ENCODE measurements around the gene MAEA. TPM values are rescaled to one million over a fixed set of nuclear protein-coding genes. Genes with fewer than 3 reads are reported as not detected.

MAEA gene
- total and polyA plus RNA-seq, 10 of the 15 experiments (the other 5 are each of a cell fraction or from before 2014, with no cell fraction given), result 3.6 to 67.1 (median 54.6) TPM

DNA sequence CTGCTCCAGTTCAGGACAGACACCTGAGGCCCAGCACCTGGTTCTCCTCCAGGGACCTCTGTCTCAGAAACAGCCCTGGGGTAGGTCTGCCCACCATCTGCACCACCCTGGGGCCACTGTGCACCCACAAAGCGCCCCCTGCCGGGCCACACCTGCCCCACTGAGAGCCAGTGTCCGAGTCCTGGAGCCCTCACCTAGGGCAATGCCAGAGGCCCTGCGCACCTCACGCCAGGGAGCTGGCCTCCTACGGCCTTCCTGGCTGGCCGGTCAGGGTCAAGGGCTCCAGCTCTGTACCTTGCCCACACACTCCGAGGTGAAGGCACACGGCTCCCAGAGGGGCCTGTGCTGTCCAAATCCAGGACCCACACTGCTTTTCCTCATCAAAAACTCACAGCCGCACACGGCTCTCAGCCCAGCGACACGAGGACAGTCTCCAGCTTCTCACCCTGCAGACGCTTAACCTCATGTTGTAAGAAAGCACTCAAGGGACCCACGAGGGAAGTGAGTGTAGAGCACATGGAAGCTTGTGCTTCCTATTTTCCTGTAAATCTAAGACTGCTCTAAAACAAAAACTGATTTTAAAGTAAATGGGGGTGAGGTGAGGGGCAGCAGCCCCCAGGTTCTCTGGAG is 46.1 kb upstream of the MAEA start:
- Histone ChIP-seq H3K27me3 (replicated peaks in 1 of 2; ENCODE audit: control insufficient read depth in 2 of 2, insufficient read depth in 2 of 2, low read length in 1 of 2) (no peaks in the 10 kb centered on the region), H3K4me3 (no peak overlapping the region), H2AFZ (ENCODE audit: control insufficient read depth, low read depth, low read length) (no peak overlapping the region), H3K27ac (ENCODE audit: control insufficient read depth, insufficient read depth) (no peak overlapping the region), H3K9ac (ENCODE audit: control insufficient read depth, insufficient read depth, low read length) (no peak overlapping the region), H3K4me2 (ENCODE audit: control insufficient read depth, insufficient read depth) (no peak overlapping the region), H3K36me3 (ENCODE audit: control insufficient read depth in 2 of 2, insufficient read depth in 2 of 2, low read length in 1 of 2) (peaks cover 4 to 26% of the 10 kb centered on the region in 2 experiments; a peak in 3 of 4 replicates), H3K79me2 (ENCODE audit: control insufficient read depth, insufficient read depth, low read length) (peaks cover 68% of the 10 kb centered on the region), H3K4me1 (ENCODE audit: control insufficient read depth, insufficient read depth, low read length) (peaks cover 14% of the 10 kb centered on the region), H3K9me3 (replicated peaks; ENCODE audit: control insufficient read depth, insufficient read depth, low read length) (no peaks in the 10 kb centered on the region), H4K20me1 (ENCODE audit: control insufficient read depth, insufficient read depth) (peaks cover 7% of the 10 kb centered on the region; the same call in 1 of the 2 replicates)
- intact Hi-C loops (cut with micrococcal nuclease; ENCODE audit: unreplicated experiment) (no loop called here), in situ Hi-C loops (cut with MboI) (no loop called here)
- no peak for TF ChIP-seq LARP7 (IDR thresholded peaks at IDR 0.05)
- TF ChIP-seq, protein P1, sequence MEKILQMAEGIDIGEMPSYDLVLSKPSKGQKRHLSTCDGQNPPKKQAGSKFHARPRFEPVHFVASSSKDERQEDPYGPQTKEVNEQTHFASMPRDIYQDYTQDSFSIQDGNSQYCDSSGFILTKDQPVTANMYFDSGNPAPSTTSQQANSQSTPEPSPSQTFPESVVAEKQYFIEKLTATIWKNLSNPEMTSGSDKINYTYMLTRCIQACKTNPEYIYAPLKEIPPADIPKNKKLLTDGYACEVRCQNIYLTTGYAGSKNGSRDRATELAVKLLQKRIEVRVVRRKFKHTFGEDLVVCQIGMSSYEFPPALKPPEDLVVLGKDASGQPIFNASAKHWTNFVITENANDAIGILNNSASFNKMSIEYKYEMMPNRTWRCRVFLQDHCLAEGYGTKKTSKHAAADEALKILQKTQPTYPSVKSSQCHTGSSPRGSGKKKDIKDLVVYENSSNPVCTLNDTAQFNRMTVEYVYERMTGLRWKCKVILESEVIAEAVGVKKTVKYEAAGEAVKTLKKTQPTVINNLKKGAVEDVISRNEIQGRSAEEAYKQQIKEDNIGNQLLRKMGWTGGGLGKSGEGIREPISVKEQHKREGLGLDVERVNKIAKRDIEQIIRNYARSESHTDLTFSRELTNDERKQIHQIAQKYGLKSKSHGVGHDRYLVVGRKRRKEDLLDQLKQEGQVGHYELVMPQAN (conservative IDR thresholded peaks at IDR 0.05), result no peak
- TF ChIP-seq BMI1 (IDR thresholded peaks at IDR 0.05; ENCODE audit: borderline replicate concordance), result no peak
- no peak for TF ChIP-seq BACH1 (IDR thresholded peaks at IDR 0.05; ENCODE audit: borderline replicate concordance)
- TF ChIP-seq RAD21 (IDR thresholded peaks at IDR 0.05; ENCODE audit: insufficient read depth, low read depth, low read length), result peak; percentile 18; the same call in 1 of the 2 replicates
- TF ChIP-seq CTCF (IDR thresholded peaks at IDR 0.05 in 2 of 3, conservative IDR thresholded peaks at IDR 0.05 in 1 of 3; ENCODE audit: control insufficient read depth in 2 of 3, extremely low read depth in 1 of 3, insufficient read depth in 1 of 3, low read depth in 3 of 3, low read length in 3 of 3), result 0 out of 6 replicates have a peak, but pooled peaks of 1 of the 3 experiments have one; percentile 6
- RAD21 ChIA-PET (ENCODE audit: unreplicated experiment), result interaction anchor here (1.4 kb wide), 1 partner anchor 28 kb away, joined by 3 read pairs; no protein-coding TSS in a partner anchor
- 84% methylated on average over 15 of the region's 15 CpGs for WGBS (ENCODE audit: insufficient coverage, insufficient replicate concordance, low lambda C conversion rate, missing lambda C conversion rate)
- no peak for FAIRE-seq
- ATAC-seq, result no peak
- CTCF ChIA-PET, result no interaction called here
- SMC1A ChIA-PET (ENCODE audit: uncharacterized antibody, unreplicated experiment), result interaction anchor here (1.0 kb wide), 1 partner anchor 103 kb away, joined by 5 read pairs; the partner anchor contains the start of gene UVSSA
- POLR2A ChIA-PET, result interaction anchor here (0.6 to 1.0 kb wide), 2 partner anchors 58 to 104 kb away, joined by 3 to 5 read pairs; no protein-coding TSS in a partner anchor
- no peak for DNase-seq (ENCODE audit: low read depth, low spot score)
- BruUV-seq (replicated peaks), result no TSS peak

Measured in GM12878 (cell line).